ENCODE data around the gene PDE4D.
A peak's percentile ranks its signal among the peaks of the same experiment; 100 is the strongest.

The PDE4D gene

GRCh38 chr5:58974601-58975000 lies 918.9 kb downstream of the PDE4D start:
- in situ Hi-C loops (cut with HindIII; ENCODE audit: low sequenced_read_pairs): no loop called here
- TF ChIP-seq CTCF (IDR thresholded peaks at IDR 0.05; ENCODE audit: low read depth, low read length): no peak

GRCh38 chr5:58974083-58974482 lies 919.4 kb downstream of the PDE4D start:
- no peak for TF ChIP-seq CTCF (IDR thresholded peaks at IDR 0.05; ENCODE audit: low read depth, low read length)
- in situ Hi-C loops (cut with HindIII; ENCODE audit: low sequenced_read_pairs): no loop called here
- H3K4me3 ChIP-seq (ENCODE audit: low read depth, low read length): no peak overlapping the region
- no peak for DNase-seq (ENCODE audit: low read depth, low spot score)

More at GRCh38 chr5:58974601-58975000, 918.9 kb downstream of the PDE4D start:
- H3K4me3 ChIP-seq (ENCODE audit: low read depth, low read length): no peak overlapping the region
- no peak for DNase-seq (ENCODE audit: low read depth, low spot score)

GRCh38 chr5:58972301-58972700 lies 921.2 kb downstream of the PDE4D start:
- TF ChIP-seq CTCF (IDR thresholded peaks at IDR 0.05; ENCODE audit: low read depth, low read length): no peak
- H3K4me3 ChIP-seq (ENCODE audit: low read depth, low read length): no peak overlapping the region
- peak; percentile 19 for DNase-seq (ENCODE audit: low read depth, low spot score)
- in situ Hi-C loops (cut with HindIII; ENCODE audit: low sequenced_read_pairs): no loop called here

- no peak for DNase-seq (ENCODE audit: low read depth, low spot score)
- in situ Hi-C loops (cut with HindIII; ENCODE audit: low sequenced_read_pairs): no loop called here
- no peak overlapping the region for H3K4me3 ChIP-seq (ENCODE audit: low read depth, low read length)
- TF ChIP-seq CTCF (IDR thresholded peaks at IDR 0.05; ENCODE audit: low read depth, low read length): no peak
Observed at GRCh38 chr5:58970766-58971165, 922.8 kb downstream of the PDE4D start.

GRCh38 chr5:58969795-58970194 lies 923.7 kb downstream of the PDE4D start:
- in situ Hi-C loops (cut with HindIII; ENCODE audit: low sequenced_read_pairs): no loop called here
- no peak overlapping the region for H3K4me3 ChIP-seq (ENCODE audit: low read depth, low read length)
- no peak for DNase-seq (ENCODE audit: low read depth, low spot score)
- TF ChIP-seq CTCF (IDR thresholded peaks at IDR 0.05; ENCODE audit: low read depth, low read length): no peak

GRCh38 chr5:58969253-58969652 lies 924.3 kb downstream of the PDE4D start:
- DNase-seq (ENCODE audit: low read depth, low spot score): no peak
- no peak overlapping the region for H3K4me3 ChIP-seq (ENCODE audit: low read depth, low read length)
- no peak for TF ChIP-seq CTCF (IDR thresholded peaks at IDR 0.05; ENCODE audit: low read depth, low read length)
- in situ Hi-C loops (cut with HindIII; ENCODE audit: low sequenced_read_pairs): no loop called here

DNA sequence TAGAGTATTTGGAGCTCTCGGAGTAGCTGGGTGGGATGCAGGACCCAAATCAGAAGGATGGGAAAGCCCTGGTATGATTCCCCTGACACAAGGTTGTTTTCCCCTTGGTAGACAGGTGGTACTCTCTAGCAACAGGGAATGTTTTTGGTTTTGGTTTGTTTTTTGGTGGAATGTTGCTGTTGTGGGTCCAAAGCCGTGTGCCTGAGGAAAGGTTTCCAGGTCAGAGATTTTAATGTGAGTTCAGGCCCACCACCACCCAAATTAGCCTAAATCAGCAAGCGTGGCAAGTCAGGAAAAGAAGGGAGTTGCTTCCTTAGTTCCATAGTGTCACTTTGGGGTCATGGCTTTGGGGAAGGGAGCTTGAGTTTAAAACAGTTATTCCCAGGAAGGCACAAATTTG lies 925.2 kb downstream of the PDE4D start:
- TF ChIP-seq CTCF (IDR thresholded peaks at IDR 0.05; ENCODE audit: low read depth, low read length): no peak
- H3K4me3 ChIP-seq (ENCODE audit: low read depth, low read length): no peak overlapping the region
- in situ Hi-C loops (cut with HindIII; ENCODE audit: low sequenced_read_pairs): no loop called here
- no peak for DNase-seq (ENCODE audit: low read depth, low spot score)

Measured in astrocyte of the spinal cord (primary cell).